ENCODE results near the gene UPK3A. TPM values are rescaled to one million over a fixed set of nuclear protein-coding genes. Genes with fewer than 3 reads are reported as not detected.
"Not testable (repeated sequence)": the region's sequence is repeated elsewhere in the genome, so short reads cannot be mapped to it uniquely, and the experiment has no call there.

UPK3A gene
- total RNA-seq, 4 donors from 2014 or later = not detected

- DNase-seq (ENCODE audit: extremely low spot score) = no peak
- Histone ChIP-seq H3K9me3 (no peaks in the 10 kb centered on the region), H3K27me3 (no peaks in the 10 kb centered on the region), H3K4me3 (no peak overlapping the region), H3K27ac (replicated peaks in 1 of 4) (no peak overlapping the region), H3K4me1 (peaks cover 14 to 32% (median 25%) of the 10 kb centered on the region in 4 donors), H3K36me3 (peaks cover 20 to 52% (median 46%) of the 10 kb centered on the region in 4 donors)
- TF ChIP-seq EP300 (IDR thresholded peaks at IDR 0.05) = no peak
- no peak for TF ChIP-seq POLR2A (IDR thresholded peaks at IDR 0.05; ENCODE audit: low read depth)
- no peak for TF ChIP-seq POLR2AphosphoS5 (IDR thresholded peaks at IDR 0.05)
- TF ChIP-seq CTCF (IDR thresholded peaks at IDR 0.05) = no peak
- intact Hi-C loops (cut with DNase I) = no loop called here
- 88% methylated on average over 7 of the region's 7 CpGs for WGBS
Observed at GRCh38 chr22:45323695-45324094, 38.9 kb downstream of the UPK3A start.

- DNase-seq (ENCODE audit: extremely low spot score) = no peak
- no peaks in the 10 kb centered on the region for H3K9me3 ChIP-seq
- peaks cover 13 to 32% (median 25%) of the 10 kb centered on the region in 4 donors for H3K4me1 ChIP-seq
- intact Hi-C loops (cut with DNase I) = no loop called here
- TF ChIP-seq EP300 (IDR thresholded peaks at IDR 0.05) (no peak), POLR2AphosphoS5 (IDR thresholded peaks at IDR 0.05) (no peak), CTCF (IDR thresholded peaks at IDR 0.05) (no peak), POLR2A (IDR thresholded peaks at IDR 0.05; ENCODE audit: low read depth) (no peak)
- peaks cover 20 to 55% (median 46%) of the 10 kb centered on the region in 4 donors for H3K36me3 ChIP-seq
- H3K27ac ChIP-seq (replicated peaks in 1 of 4) = no peak overlapping the region
- no peaks in the 10 kb centered on the region for H3K27me3 ChIP-seq
- 92% methylated on average over 12 of the region's 12 CpGs for whole genome bisulfite sequencing
- no peak overlapping the region for H3K4me3 ChIP-seq
Observed at GRCh38 chr22:45324311-45324711, 39.6 kb downstream of the UPK3A start.

- Histone ChIP-seq H3K4me1 (peaks cover 8 to 23% (median 14%) of the 10 kb centered on the region in 4 donors), H3K36me3 (peaks cover 23 to 81% (median 65%) of the 10 kb centered on the region in 4 donors)
- intact Hi-C loops (cut with DNase I); H3K27me3 ChIP-seq; H3K27ac ChIP-seq (replicated peaks in 1 of 4); DNase-seq (ENCODE audit: extremely low spot score); H3K4me3 ChIP-seq; H3K9me3 ChIP-seq: not testable (repeated sequence)
- 90% methylated on average over 8 of the region's 8 CpGs for WGBS
Observed at GRCh38 chr22:45328261-45328660, 43.5 kb downstream of the UPK3A start.

GRCh38 chr22:45328822-45329529 is 44.2 kb downstream of the UPK3A start:
- no peak overlapping the region for H3K4me3 ChIP-seq
- TF ChIP-seq CTCF (IDR thresholded peaks at IDR 0.05) (no peak), EP300 (IDR thresholded peaks at IDR 0.05) (no peak), POLR2AphosphoS5 (IDR thresholded peaks at IDR 0.05) (no peak), POLR2A (IDR thresholded peaks at IDR 0.05; ENCODE audit: low read depth) (no peak)
- WGBS = 64% methylated on average over 8 of the region's 8 CpGs
- peaks cover 16 to 79% (median 60%) of the 10 kb centered on the region in 4 donors for H3K36me3 ChIP-seq
- H3K4me1 ChIP-seq = peaks cover 10 to 23% (median 14%) of the 10 kb centered on the region in 4 donors
- H3K27me3 ChIP-seq = no peaks in the 10 kb centered on the region
- H3K27ac ChIP-seq (replicated peaks in 1 of 4) = peak overlapping the region in 2 of 4 donors; percentile 24 to 36
- intact Hi-C loops (cut with DNase I) = no loop called here
- no peaks in the 10 kb centered on the region for H3K9me3 ChIP-seq
- DNase-seq (ENCODE audit: extremely low spot score) = no peak

- no peak overlapping the region for H3K4me3 ChIP-seq
- intact Hi-C loops (cut with DNase I) = no loop called here
- peak overlapping the region in 2 of 4 donors; percentile 24 to 36 for H3K27ac ChIP-seq (replicated peaks in 1 of 4)
- 84% methylated on average over 6 of the region's 12 CpGs for WGBS
- peaks cover 13 to 23% (median 15%) of the 10 kb centered on the region in 4 donors for H3K4me1 ChIP-seq
- H3K9me3 ChIP-seq = no peaks in the 10 kb centered on the region
- TF ChIP-seq POLR2AphosphoS5 (IDR thresholded peaks at IDR 0.05) (no peak), CTCF (IDR thresholded peaks at IDR 0.05) (no peak), EP300 (IDR thresholded peaks at IDR 0.05) (no peak), POLR2A (IDR thresholded peaks at IDR 0.05; ENCODE audit: low read depth) (no peak)
- no peaks in the 10 kb centered on the region for H3K27me3 ChIP-seq
- peaks cover 18 to 79% (median 57%) of the 10 kb centered on the region in 4 donors for H3K36me3 ChIP-seq
- no peak for DNase-seq (ENCODE audit: extremely low spot score)
Observed at GRCh38 chr22:45329530-45329936, 44.8 kb downstream of the UPK3A start.
